GM12878 (cell line): ENCODE results near the gene CD209. TPM values are rescaled to one million over a fixed set of nuclear protein-coding genes. Genes with fewer than 3 reads are reported as not detected.

Source experiments
- ATAC-seq: fragments of 200-7000 bp; cut with Tn5 transposase; 3 replicates; pipeline ENCODE4 v1.9.1; 2020; ENCODE audit warnings: mild to moderate bottlenecking, moderate library complexity
- BruUV-seq: library from RNA; stranded (reverse); fragments of 400-500 nt; replicated peaks from 2 replicates; lab custom pipeline; 2021; lab: Mats Ljungman, UMichigan
- CTCF ChIA-PET: fragments of 300-600 bp; sonication (Branson Sonifier 250); formaldehyde crosslinking; extraction: SDS; loops from one replicate; lab custom pipeline; 2021; ENCODE audit warnings: inconsistent platforms; lab: Yijun Ruan, JAX
- POLR2A ChIA-PET: fragments of 350-600 bp; formaldehyde crosslinking; extraction: SDS; loops from one replicate; lab custom pipeline; 2021; ENCODE audit warnings: inconsistent platforms; lab: Charles Lee
- RAD21 ChIA-PET: fragments of 300-600 bp; sonication (Branson Sonifier 250); formaldehyde crosslinking; loops from one replicate; lab custom pipeline; 2023; ENCODE audit warnings: antibody characterized with exemption; ENCODE audit not compliant: unreplicated experiment; lab: Charles Lee
- SMC1A ChIA-PET: fragments of 300-600 bp; sonication (Branson Sonifier 250); formaldehyde crosslinking; loops from one replicate; lab custom pipeline; 2023; ENCODE audit not compliant: unreplicated experiment, uncharacterized antibody; lab: Charles Lee
- DNase-seq: peaks from one replicate; pipeline ENCODE4 v3.0.0-alpha.2; 2011; ENCODE audit warnings: low read depth, low spot score
- FAIRE-seq: peaks from 3 replicates; lab custom pipeline; 2011; peaks lifted over from hg19 to GRCh38; lab: Jason Lieb, UNC
- H2AFZ ChIP-seq: 2 replicates; pipeline ENCODE4 v1.6.0; 2011; ENCODE audit warnings: low read depth, low read length, control low read depth; ENCODE audit not compliant: control insufficient read depth
- H3K27ac ChIP-seq: 2 replicates; pipeline ENCODE4 v1.5.1; 2011; ENCODE audit warnings: control low read depth; ENCODE audit not compliant: control insufficient read depth, insufficient read depth
- H3K27me3 ChIP-seq, 2 experiments: replicated peaks in 1 of 2; 2 replicates each; pipeline versions ENCODE4 v1.6.0 to v1.6.1; 2011; ENCODE audit warnings: low read length in 1 of 2; ENCODE audit not compliant: control insufficient read depth in 2 of 2, insufficient read depth in 2 of 2
- H3K36me3 ChIP-seq, 2 experiments: 2 replicates each; pipeline ENCODE4 v1.5.1; 2011; ENCODE audit warnings: low read length in 1 of 2; ENCODE audit not compliant: control insufficient read depth in 2 of 2, insufficient read depth in 2 of 2
- H3K4me1 ChIP-seq: 2 replicates; pipeline ENCODE4 v1.6.1; 2011; ENCODE audit warnings: mild to moderate bottlenecking, low read length, moderate library complexity, mixed read lengths; ENCODE audit not compliant: control insufficient read depth, insufficient read depth
- H3K4me2 ChIP-seq: 2 replicates; pipeline ENCODE4 v1.6.0; 2011; ENCODE audit warnings: control low read depth; ENCODE audit not compliant: control insufficient read depth, insufficient read depth
- H3K4me3 ChIP-seq: fragments of 200-600 bp; sonication (generic); 2 replicates; pipeline ENCODE4 v1.5.1; 2016
- H3K79me2 ChIP-seq: 2 replicates; pipeline ENCODE4 v1.6.0; 2011; ENCODE audit warnings: low read length; ENCODE audit not compliant: control insufficient read depth, insufficient read depth
- H3K9ac ChIP-seq: 2 replicates; pipeline ENCODE4 v1.8.0; 2011; ENCODE audit warnings: low read length, control low read depth, mixed read lengths; ENCODE audit not compliant: control insufficient read depth, insufficient read depth
- H3K9me3 ChIP-seq: replicated peaks from 3 replicates; pipeline ENCODE4 v1.5.1; 2011; ENCODE audit warnings: mild to moderate bottlenecking, low read length; ENCODE audit not compliant: control insufficient read depth, insufficient read depth
- H4K20me1 ChIP-seq: 2 replicates; pipeline ENCODE4 v1.6.0; 2011; ENCODE audit not compliant: control insufficient read depth, insufficient read depth
- BMI1 ChIP-seq: fragments of 450-650 bp; IDR thresholded peaks from 2 replicates; pipeline ENCODE4 v1.6.1; 2016; ENCODE audit warnings: mild to moderate bottlenecking, moderate library complexity, borderline replicate concordance
- BRCA1 ChIP-seq: IDR thresholded peaks from 2 replicates; pipeline ENCODE4 v1.6.1; 2011; ENCODE audit warnings: low read depth, low read length, improper control_type of control experiment
- DPF2 ChIP-seq: fragments of 450-650 bp; IDR thresholded peaks from 2 replicates; pipeline ENCODE4 v1.6.1; 2017; ENCODE audit warnings: mild to moderate bottlenecking
- IRF3 ChIP-seq: fragments of 450-650 bp; IDR thresholded peaks from 2 replicates; pipeline ENCODE4 v1.6.1; 2014; ENCODE audit warnings: mild to moderate bottlenecking
- IRF4 ChIP-seq: IDR thresholded peaks from 2 replicates; pipeline ENCODE4 v1.6.1; 2011; ENCODE audit warnings: low read depth, low read length
- RCOR1 ChIP-seq: conservative IDR thresholded peaks from 2 replicates; pipeline ENCODE4 v1.6.1; 2012; ENCODE audit warnings: low read depth, low read length, improper control_type of control experiment
- RELA ChIP-seq: fragments of 450-650 bp; IDR thresholded peaks from 2 replicates; pipeline ENCODE4 v1.8.0; 2014; ENCODE audit warnings: borderline replicate concordance; ENCODE audit not compliant: partially characterized antibody
- REST ChIP-seq: IDR thresholded peaks from 2 replicates; pipeline ENCODE4 v1.6.1; 2012; ENCODE audit warnings: mild to moderate bottlenecking, low read depth, low read length
- STAT3 ChIP-seq: IDR thresholded peaks from 2 replicates; pipeline ENCODE4 v1.6.1; 2011; ENCODE audit warnings: low read depth, low read length, improper control_type of control experiment
- WGBS: methylation state at CpG from one replicate; pipeline ENCODE4 v1.1.6; 2016; ENCODE audit warnings: low lambda C conversion rate; ENCODE audit not compliant: insufficient replicate concordance, insufficient coverage; ENCODE audit errors: missing lambda C conversion rate; 5-methylcytosine and 5-hydroxymethylcytosine counted together
- in situ Hi-C: fragments of 300-500 bp; cut with MboI; formaldehyde crosslinking; loops from 9 replicates; pipeline ENCODE4 v1.14.3; 2018; ENCODE audit warnings: mixed read lengths
- intact Hi-C: fragments of 100-400 bp; cut with micrococcal nuclease; formaldehyde crosslinking; loops from one replicate; pipeline ENCODE4 v1.14.2; 2022; ENCODE audit not compliant: unreplicated experiment
- polyA plus RNA-seq, 11 experiments: library from polyadenylated mRNA; depleted of rRNA in 4 of 11; unstranded in 6 of 11; stranded (reverse) in 5 of 11; fragments of >200 nt; fragmentation: Nextera tagmentation in 4 of 11; fragmentation: Illumina TruSeq in 1 of 11; extraction: Ambion mirVana in 4 of 11; extraction: Trizol in 1 of 11; gene quantifications; 1 replicate in 1 of 11; 2 replicates in 10 of 11; pipeline versions ENCODE4 v1.2.1 to v1.2.3, GENCODE V29; 2011 to 2016; ENCODE audit warnings: inconsistent platforms in 2 of 11, missing spikeins in 2 of 11, low read depth in 1 of 11
- total RNA-seq, 4 experiments: library from RNA; depleted of rRNA in 3 of 4; stranded (reverse); fragments of >200 nt in 3 of 4; fragmentation: Illumina TruSeq in 1 of 4; extraction: Trizol in 1 of 4; gene quantifications; 2 replicates each; pipeline versions ENCODE4 v1.2.1 to v1.2.3, GENCODE V29; 2013 to 2021

Gene CD209
- total and polyA plus RNA-seq, 10 of the 15 experiments (the other 5 are each of a cell fraction or from before 2014, with no cell fraction given): 0.04 to 0.21 (median 0.10) TPM; not detected in 3

GRCh38 chr19:7792281-7792680 is 44.9 kb upstream of the CD209 start:
- Histone ChIP-seq H3K36me3 (no peaks in the 10 kb centered on the region), H3K4me3 (no peak overlapping the region), H3K27me3 (peaks cover 1 to 6% of the 10 kb centered on the region in 2 experiments; a peak in 3 of 4 replicates), H3K9ac (no peak overlapping the region), H3K79me2 (no peaks in the 10 kb centered on the region), H3K9me3 (no peaks in the 10 kb centered on the region; the same call in 2 of the 3 replicates), H4K20me1 (no peaks in the 10 kb centered on the region), H3K27ac (no peak overlapping the region), H2AFZ (no peak overlapping the region), H3K4me1 (no peaks in the 10 kb centered on the region; the same call in 1 of the 2 replicates), H3K4me2 (no peak overlapping the region)
- FAIRE-seq (no peak), ATAC-seq (no peak), DNase-seq (no peak)
- TF ChIP-seq IRF4: no peak
- no TSS peak for BruUV-seq
- RAD21 ChIA-PET: no interaction called here
- SMC1A ChIA-PET: interaction anchor here (0.9 kb wide), 1 partner anchor 112 kb away, joined by 3 read pairs; the partner anchor contains the start of gene TRAPPC5
- CTCF ChIA-PET: interaction anchor here (0.9 to 1.6 kb wide), 2 partner anchors 9 to 224 kb away, joined by 3 to 4 read pairs; no protein-coding TSS in a partner anchor
- in situ Hi-C loops: no loop called here
- intact Hi-C loops: loop anchor here (10.0 kb wide), 1 partner anchor 407 kb away; no protein-coding TSS in a partner anchor
- 59% methylated on average over 7 of the region's 7 CpGs for WGBS
- POLR2A ChIA-PET: no interaction called here

DNA sequence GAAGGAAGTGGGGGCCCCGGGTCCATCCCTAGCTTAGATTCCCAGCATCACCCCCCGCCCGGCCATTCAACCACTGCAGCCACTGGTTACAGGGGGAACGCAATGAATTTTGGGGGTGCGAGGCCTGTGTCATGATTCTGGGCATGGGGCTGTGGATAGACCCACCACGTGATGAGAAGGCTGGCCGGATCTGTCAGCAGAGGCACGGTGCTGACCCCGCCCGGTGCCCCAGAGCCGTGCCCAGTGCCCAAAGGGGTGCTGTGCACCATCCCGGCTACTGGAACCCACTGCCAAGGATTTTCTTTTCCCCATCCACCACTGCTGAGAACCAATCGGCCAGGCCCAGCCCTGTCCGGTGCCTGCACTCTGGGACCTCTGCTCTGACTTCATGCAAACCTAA is 43.1 kb upstream of the CD209 start:
- SMC1A ChIA-PET: interaction anchor here (1.0 to 1.5 kb wide), 2 partner anchors 110 to 222 kb away, joined by 3 to 4 read pairs; partner anchors contain the start of gene TRAPPC5
- Histone ChIP-seq H2AFZ (no peak overlapping the region), H3K27ac (no peak overlapping the region), H3K9me3 (no peaks in the 10 kb centered on the region; the same call in 2 of the 3 replicates), H3K4me1 (no peaks in the 10 kb centered on the region; the same call in 1 of the 2 replicates), H3K27me3 (peaks cover 1 to 6% of the 10 kb centered on the region in 2 experiments; a peak in 3 of 4 replicates), H3K4me3 (no peak overlapping the region), H3K79me2 (no peaks in the 10 kb centered on the region), H3K4me2 (no peak overlapping the region), H3K36me3 (no peaks in the 10 kb centered on the region), H3K9ac (no peak overlapping the region), H4K20me1 (no peaks in the 10 kb centered on the region)
- no TSS peak for BruUV-seq
- DNase-seq (no peak), FAIRE-seq (no peak), ATAC-seq (no peak)
- CTCF ChIA-PET: interaction anchor here (0.6 to 1.6 kb wide), 3 partner anchors 9 to 110 kb away, joined by 3 to 5 read pairs (median 4); partner anchors contain the start of gene TRAPPC5
- POLR2A ChIA-PET: no interaction called here
- RAD21 ChIA-PET: interaction anchor here (1.5 kb wide), 1 partner anchor 46 kb away, joined by 3 read pairs; no protein-coding TSS in a partner anchor
- WGBS: 55% methylated on average over 14 of the region's 14 CpGs
- in situ Hi-C loops: no loop called here
- intact Hi-C loops: loop anchor here (10.0 kb wide), 1 partner anchor 406 kb away; no protein-coding TSS in a partner anchor
- no peak for TF ChIP-seq BMI1
- TF ChIP-seq DPF2: no peak
- TF ChIP-seq IRF3: no peak
- no peak for TF ChIP-seq BRCA1
- TF ChIP-seq STAT3: no peak
- TF ChIP-seq REST: no peak
- no peak for TF ChIP-seq RELA
- no peak for TF ChIP-seq RCOR1
